Liver (tissue), 10 donors: ENCODE measurements around the gene TRMT10C. TPM values are rescaled to one million over a fixed set of nuclear protein-coding genes. Genes with fewer than 3 reads are reported as not detected.
"Not testable (repeated sequence)": the region's sequence is repeated elsewhere in the genome, so short reads cannot be mapped to it uniquely, and the experiment has no call there.

Source experiments
- DNase-seq: peaks from one replicate; pipeline ENCODE4 v3.0.0-alpha.2; 2017; ENCODE audit warnings: low spot score
- H3K27ac ChIP-seq, 2 donors: one replicate each; pipeline ENCODE4 v1.7.0; 2013; ENCODE audit warnings: inconsistent platforms in 2 of 2, low read length in 2 of 2, control low read depth in 1 of 2, low read depth in 1 of 2, mild to moderate bottlenecking in 1 of 2
- H3K27me3 ChIP-seq, 4 donors: one replicate each; pipeline versions ENCODE4 v1.6.1 to v1.7.0; 2013; ENCODE audit warnings: low read length in 3 of 4, inconsistent platforms in 1 of 4, mild to moderate bottlenecking in 1 of 4, moderate library complexity in 1 of 4; ENCODE audit not compliant: control insufficient read depth in 4 of 4, insufficient read depth in 4 of 4
- H3K36me3 ChIP-seq, 4 donors: one replicate each; pipeline versions ENCODE4 v1.6.1 to v1.7.0; 2013; ENCODE audit warnings: low read length in 3 of 4, mild to moderate bottlenecking in 3 of 4, low read depth in 1 of 4, moderate library complexity in 1 of 4; ENCODE audit not compliant: control insufficient read depth in 4 of 4, insufficient read depth in 3 of 4
- H3K4me1 ChIP-seq, 4 donors: one replicate each; pipeline versions ENCODE4 v1.6.1 to v1.7.0; 2013; ENCODE audit warnings: low read length in 3 of 4, mild to moderate bottlenecking in 3 of 4, moderate library complexity in 1 of 4; ENCODE audit not compliant: control insufficient read depth in 4 of 4, insufficient read depth in 4 of 4
- H3K4me3 ChIP-seq, 3 donors: one replicate each; pipeline versions ENCODE4 v1.6.1 to v1.7.0; 2013; ENCODE audit warnings: low read length in 3 of 3, control low read depth in 1 of 3, low read depth in 1 of 3, mild to moderate bottlenecking in 1 of 3
- H3K9ac ChIP-seq, 2 donors: one replicate each; pipeline ENCODE4 v1.7.0; 2013; ENCODE audit warnings: low read length in 2 of 2, mild to moderate bottlenecking in 2 of 2, moderate library complexity in 2 of 2, control low read depth in 1 of 2, low read depth in 1 of 2
- H3K9me3 ChIP-seq, 4 donors: one replicate each; pipeline versions ENCODE4 v1.6.1 to v1.7.0; 2013; ENCODE audit warnings: low read length in 3 of 4; ENCODE audit not compliant: control insufficient read depth in 4 of 4
- ATF3 ChIP-seq: IDR thresholded peaks from 2 replicates; pipeline ENCODE4 v1.6.1; 2016; ENCODE audit warnings: antibody characterized with exemption
- HNF4G ChIP-seq: IDR thresholded peaks from 2 replicates; pipeline ENCODE4 v1.6.1; 2016; ENCODE audit warnings: antibody characterized with exemption
- NR2F2 ChIP-seq: IDR thresholded peaks from 2 replicates; pipeline ENCODE4 v1.6.1; 2016; ENCODE audit warnings: antibody characterized with exemption
- RAD21 ChIP-seq, 2 donors: IDR thresholded peaks; 2 replicates each; pipeline ENCODE4 v1.6.1; 2016; ENCODE audit warnings: antibody characterized with exemption in 2 of 2, mild to moderate bottlenecking in 2 of 2
- REST ChIP-seq: IDR thresholded peaks from 2 replicates; pipeline ENCODE4 v1.6.1; 2016; ENCODE audit warnings: antibody characterized with exemption, mild to moderate bottlenecking
- TAF1 ChIP-seq: conservative IDR thresholded peaks from 2 replicates; pipeline ENCODE4 v1.6.1; 2016; ENCODE audit warnings: antibody characterized with exemption, mild to moderate bottlenecking
- WGBS: extraction: QIAGEN DNeasy Blood & Tissue Kit; methylation state at CpG from one replicate; pipeline ENCODE4 v1.1.7; 2013; 5-methylcytosine and 5-hydroxymethylcytosine counted together
- polyA plus RNA-seq, 2 donors: library from polyadenylated mRNA; stranded (reverse) in 1 of 2; unstranded in 1 of 2; fragments of 200-250 nt in 1 of 2; fragments of >200 nt in 1 of 2; fragmentation: Nextera tagmentation in 1 of 2; extraction: Ambion mirVana in 1 of 2; gene quantifications; one replicate each; pipeline versions ENCODE4 v1.2.1 to v1.2.3, GENCODE V29; 2013 to 2015
- small RNA-seq: library from RNA; depleted of rRNA; stranded (forward); fragments of <200 nt; gene quantifications from one replicate; pipeline ENCODE3, GENCODE V24; 2014
- total RNA-seq, 2 donors: library from RNA; depleted of rRNA; stranded (reverse); fragments of >200 nt; gene quantifications; one replicate each; pipeline ENCODE4 v1.2.3, GENCODE V29; 2014
- TF ChIP-seq, protein P1 (sequence below): fragments of 150-350 bp; IDR thresholded peaks from 2 replicates; pipeline ENCODE4 v1.5.1; 2017; ENCODE audit warnings: improper control_type of control experiment, low read depth, low read length; ENCODE audit not compliant: missing input control
- donor health status: healthy.
- donor health status: healthy.
- donor health status: healthy.
- donor health status: healthy.
- donor health status: healthy.

Gene TRMT10C
- total and polyA plus RNA-seq, 4 donors: 12.6 to 30.3 (median 16.5) TPM

- DNase-seq, H3K4me3 ChIP-seq, H3K36me3 ChIP-seq, H3K9ac ChIP-seq, H3K27me3 ChIP-seq, H3K27ac ChIP-seq, H3K4me1 ChIP-seq, H3K9me3 ChIP-seq: not testable (repeated sequence)
- WGBS: 82% methylated on average over 8 of the region's 9 CpGs
Measured at GRCh38 chr3:101613014-101613413, 51.3 kb downstream of the TRMT10C start.

DNA sequence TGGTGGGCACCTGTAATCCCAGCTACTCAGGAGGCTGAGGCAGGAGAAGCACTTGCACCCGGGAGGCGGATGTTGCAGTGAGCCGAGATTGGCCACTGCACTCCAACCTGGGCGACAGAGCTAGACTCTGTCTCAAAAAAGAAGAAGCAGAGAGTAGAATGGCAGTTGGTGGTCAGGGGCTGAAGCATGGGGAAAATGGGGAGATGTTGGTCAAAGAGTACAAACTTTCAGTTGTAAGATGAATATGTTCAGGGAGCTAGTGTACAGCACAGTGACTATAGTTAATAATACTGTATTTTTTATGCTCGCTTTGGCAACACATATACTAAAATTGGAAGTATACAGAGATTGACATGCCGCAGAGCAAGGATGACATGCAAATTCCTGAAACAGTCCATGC lies 53.9 kb downstream of the TRMT10C start:
- no peak for TF ChIP-seq TAF1
- TF ChIP-seq RAD21 (IDR thresholded peaks at IDR 0.05): no peak
- TF ChIP-seq, protein P1, sequence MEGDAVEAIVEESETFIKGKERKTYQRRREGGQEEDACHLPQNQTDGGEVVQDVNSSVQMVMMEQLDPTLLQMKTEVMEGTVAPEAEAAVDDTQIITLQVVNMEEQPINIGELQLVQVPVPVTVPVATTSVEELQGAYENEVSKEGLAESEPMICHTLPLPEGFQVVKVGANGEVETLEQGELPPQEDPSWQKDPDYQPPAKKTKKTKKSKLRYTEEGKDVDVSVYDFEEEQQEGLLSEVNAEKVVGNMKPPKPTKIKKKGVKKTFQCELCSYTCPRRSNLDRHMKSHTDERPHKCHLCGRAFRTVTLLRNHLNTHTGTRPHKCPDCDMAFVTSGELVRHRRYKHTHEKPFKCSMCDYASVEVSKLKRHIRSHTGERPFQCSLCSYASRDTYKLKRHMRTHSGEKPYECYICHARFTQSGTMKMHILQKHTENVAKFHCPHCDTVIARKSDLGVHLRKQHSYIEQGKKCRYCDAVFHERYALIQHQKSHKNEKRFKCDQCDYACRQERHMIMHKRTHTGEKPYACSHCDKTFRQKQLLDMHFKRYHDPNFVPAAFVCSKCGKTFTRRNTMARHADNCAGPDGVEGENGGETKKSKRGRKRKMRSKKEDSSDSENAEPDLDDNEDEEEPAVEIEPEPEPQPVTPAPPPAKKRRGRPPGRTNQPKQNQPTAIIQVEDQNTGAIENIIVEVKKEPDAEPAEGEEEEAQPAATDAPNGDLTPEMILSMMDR: no peak
- no peak for TF ChIP-seq REST
- TF ChIP-seq HNF4G: no peak
- TF ChIP-seq ATF3: no peak
- TF ChIP-seq NR2F2: no peak
- no peak for DNase-seq
- 95% methylated on average over 6 of the region's 6 CpGs for WGBS
- Histone ChIP-seq H3K27ac (no peak overlapping the region), H3K9me3 (peaks cover 0 to 3% (median 0%) of the 10 kb centered on the region in 4 donors), H3K27me3 (no peaks in the 10 kb centered on the region), H3K4me3 (no peak overlapping the region), H3K4me1 (no peaks in the 10 kb centered on the region), H3K9ac (no peak overlapping the region), H3K36me3 (no peaks in the 10 kb centered on the region)

Small RNA genes lying within 50 kb of the gene (small RNA-seq; reads per million reads assigned to genes)
- not detected for gene RNU6-1256P

Other genes starting within 250 kb of the TRMT10C start
- gene IMPG2, start 241.3 kb upstream of the TRMT10C start, total RNA-seq: under 1 TPM; 0.25 to 0.37 TPM
- under 1 TPM in 1 of 2 donors, not detected in 1; 0.01 TPM for gene IMPG2, start 241.3 kb upstream of the TRMT10C start, polyA plus RNA-seq
- gene SENP7, start 48.7 kb upstream of the TRMT10C start, total RNA-seq: 10 to 100 TPM in 1 of 2 donors, 1 to 10 TPM in 1; 9.7 to 18.5 TPM
- 1 to 10 TPM; 1.9 to 3.9 TPM for gene SENP7, start 48.7 kb upstream of the TRMT10C start, polyA plus RNA-seq
- gene PCNP, start 12.3 kb downstream of the TRMT10C start, total RNA-seq: 10 to 100 TPM; 34.2 to 59.3 TPM
- gene PCNP, start 12.3 kb downstream of the TRMT10C start, polyA plus RNA-seq: 10 to 100 TPM; 28.2 to 34.7 TPM
- 10 to 100 TPM; 14.6 to 18.7 TPM for gene ZBTB11, start 115.3 kb downstream of the TRMT10C start, total RNA-seq
- gene ZBTB11, start 115.3 kb downstream of the TRMT10C start, polyA plus RNA-seq: 1 to 10 TPM; 3.8 to 3.9 TPM
- 100 to 1,000 TPM; 345 to 761 TPM for gene RPL24, start 124.8 kb downstream of the TRMT10C start, total RNA-seq
- gene RPL24, start 124.8 kb downstream of the TRMT10C start, polyA plus RNA-seq: 100 to 1,000 TPM; 216 to 499 TPM
- 1 to 10 TPM; 3.3 to 8.3 TPM for gene CEP97, start 162.7 kb downstream of the TRMT10C start, total RNA-seq
- under 1 TPM; 0.57 to 0.78 TPM for gene CEP97, start 162.7 kb downstream of the TRMT10C start, polyA plus RNA-seq
- gene NXPE3, start 217.3 kb downstream of the TRMT10C start, total RNA-seq: 1 to 10 TPM; 2.2 to 2.7 TPM
- gene NXPE3, start 217.3 kb downstream of the TRMT10C start, polyA plus RNA-seq: 1 to 10 TPM; 1.1 to 1.2 TPM